ENCODE data around the gene NDUFS6.
"Not testable (repeated sequence)": the region's sequence is repeated elsewhere in the genome, so short reads cannot be mapped to it uniquely, and the experiment has no call there.

The NDUFS6 gene

GRCh38 chr5:1781726-1782384 is 19.4 kb upstream of the NDUFS6 start:
- DNase-seq (ENCODE audit: low read depth in 1 of 2, low spot score in 1 of 2): no peak

- DNase-seq (ENCODE audit: low read depth in 1 of 2, low spot score in 1 of 2): no peak
Measured at GRCh38 chr5:1782385-1783215, 18.6 kb upstream of the NDUFS6 start.

- DNase-seq (ENCODE audit: low read depth in 1 of 2, low spot score in 1 of 2): no peak
Measured at GRCh38 chr5:1783216-1783554, 18.0 kb upstream of the NDUFS6 start.

GRCh38 chr5:1784197-1785050 is 16.8 kb upstream of the NDUFS6 start:
- no peak for DNase-seq (ENCODE audit: low read depth in 1 of 2, low spot score in 1 of 2)

GRCh38 chr5:1785062-1785461 is 16.1 kb upstream of the NDUFS6 start:
- DNase-seq (ENCODE audit: low read depth in 1 of 2, low spot score in 1 of 2): no peak

GRCh38 chr5:1785984-1786383 is 15.2 kb upstream of the NDUFS6 start:
- DNase-seq (ENCODE audit: low read depth in 1 of 2, low spot score in 1 of 2): no peak

- DNase-seq (ENCODE audit: low read depth in 1 of 2, low spot score in 1 of 2): no peak
Measured at GRCh38 chr5:1786621-1787471, 14.4 kb upstream of the NDUFS6 start.

- no peak for DNase-seq (ENCODE audit: low read depth in 1 of 2, low spot score in 1 of 2)
Measured at GRCh38 chr5:1787472-1788047, 13.6 kb upstream of the NDUFS6 start.

GRCh38 chr5:1788200-1788599 is 13.0 kb upstream of the NDUFS6 start:
- DNase-seq (ENCODE audit: low read depth in 1 of 2, low spot score in 1 of 2): no peak

GRCh38 chr5:1788828-1789227 is 12.4 kb upstream of the NDUFS6 start:
- no peak for DNase-seq (ENCODE audit: low read depth in 1 of 2, low spot score in 1 of 2)

- not testable (repeated sequence) for DNase-seq (ENCODE audit: low read depth in 1 of 2, low spot score in 1 of 2)
Measured at GRCh38 chr5:1789438-1789833, 11.8 kb upstream of the NDUFS6 start.

- no peak for DNase-seq (ENCODE audit: low read depth in 1 of 2, low spot score in 1 of 2)
Measured at GRCh38 chr5:1789834-1790471, 11.3 kb upstream of the NDUFS6 start.

GRCh38 chr5:1791176-1791575 is 10.0 kb upstream of the NDUFS6 start:
- no peak for DNase-seq (ENCODE audit: low read depth in 1 of 2, low spot score in 1 of 2)

GRCh38 chr5:1792842-1793266 is 8.4 kb upstream of the NDUFS6 start:
- DNase-seq (ENCODE audit: low read depth in 1 of 2, low spot score in 1 of 2): peak; percentile 28 to 41

GRCh38 chr5:1793301-1793740 is 7.9 kb upstream of the NDUFS6 start:
- no peak for DNase-seq (ENCODE audit: low read depth in 1 of 2, low spot score in 1 of 2)

GRCh38 chr5:1793966-1794900 is 7.0 kb upstream of the NDUFS6 start:
- no peak for DNase-seq (ENCODE audit: low read depth in 1 of 2, low spot score in 1 of 2)

- no peak for DNase-seq (ENCODE audit: low read depth in 1 of 2, low spot score in 1 of 2)
Measured at GRCh38 chr5:1794901-1795290, 6.3 kb upstream of the NDUFS6 start.

GRCh38 chr5:1795506-1795905 is 5.7 kb upstream of the NDUFS6 start:
- DNase-seq (ENCODE audit: low read depth in 1 of 2, low spot score in 1 of 2): no peak

GRCh38 chr5:1795931-1796330 is 5.3 kb upstream of the NDUFS6 start:
- DNase-seq (ENCODE audit: low read depth in 1 of 2, low spot score in 1 of 2): no peak
